ENCODE data around the gene OR6C75. TPM values are rescaled to one million over a fixed set of nuclear protein-coding genes. Genes with fewer than 3 reads are reported as not detected.
"Not testable (repeated sequence)": the region's sequence is repeated elsewhere in the genome, so short reads cannot be mapped to it uniquely, and the experiment has no call there.

OR6C75 gene
- total RNA-seq, 4 donors from 2014 or later, result not detected

GRCh38 chr12:55400229-55400628 lies 37.5 kb downstream of the OR6C75 start, which contains the start of gene OR6C65:
Gene OR6C65, plus strand, starts transcription at chr12:55400529. Its CDS starts 0 bp downstream, at chr12:55400529.
- DNase-seq (ENCODE audit: extremely low spot score), result no peak
- no peaks in the 10 kb centered on the region for H3K9me3 ChIP-seq
- H3K27ac ChIP-seq (replicated peaks in 1 of 4), result no peak within 1 kb of the TSS
- TF ChIP-seq POLR2AphosphoS5 (IDR thresholded peaks at IDR 0.05), result no peak
- TF ChIP-seq POLR2A (IDR thresholded peaks at IDR 0.05; ENCODE audit: low read depth), result no peak
- TF ChIP-seq EP300 (IDR thresholded peaks at IDR 0.05), result no peak
- TF ChIP-seq, protein P1, sequence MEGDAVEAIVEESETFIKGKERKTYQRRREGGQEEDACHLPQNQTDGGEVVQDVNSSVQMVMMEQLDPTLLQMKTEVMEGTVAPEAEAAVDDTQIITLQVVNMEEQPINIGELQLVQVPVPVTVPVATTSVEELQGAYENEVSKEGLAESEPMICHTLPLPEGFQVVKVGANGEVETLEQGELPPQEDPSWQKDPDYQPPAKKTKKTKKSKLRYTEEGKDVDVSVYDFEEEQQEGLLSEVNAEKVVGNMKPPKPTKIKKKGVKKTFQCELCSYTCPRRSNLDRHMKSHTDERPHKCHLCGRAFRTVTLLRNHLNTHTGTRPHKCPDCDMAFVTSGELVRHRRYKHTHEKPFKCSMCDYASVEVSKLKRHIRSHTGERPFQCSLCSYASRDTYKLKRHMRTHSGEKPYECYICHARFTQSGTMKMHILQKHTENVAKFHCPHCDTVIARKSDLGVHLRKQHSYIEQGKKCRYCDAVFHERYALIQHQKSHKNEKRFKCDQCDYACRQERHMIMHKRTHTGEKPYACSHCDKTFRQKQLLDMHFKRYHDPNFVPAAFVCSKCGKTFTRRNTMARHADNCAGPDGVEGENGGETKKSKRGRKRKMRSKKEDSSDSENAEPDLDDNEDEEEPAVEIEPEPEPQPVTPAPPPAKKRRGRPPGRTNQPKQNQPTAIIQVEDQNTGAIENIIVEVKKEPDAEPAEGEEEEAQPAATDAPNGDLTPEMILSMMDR (IDR thresholded peaks at IDR 0.05), result no peak
- intact Hi-C loops (cut with DNase I), result no loop called here
- no peaks in the 10 kb centered on the region for H3K27me3 ChIP-seq
- 94% methylated on average over 1 of the region's 1 CpG for WGBS
- H3K4me1 ChIP-seq, result no peaks in the 10 kb centered on the region
- H3K4me3 ChIP-seq, result no peak within 1 kb of the TSS
- no peaks in the 10 kb centered on the region for H3K36me3 ChIP-seq

DNA sequence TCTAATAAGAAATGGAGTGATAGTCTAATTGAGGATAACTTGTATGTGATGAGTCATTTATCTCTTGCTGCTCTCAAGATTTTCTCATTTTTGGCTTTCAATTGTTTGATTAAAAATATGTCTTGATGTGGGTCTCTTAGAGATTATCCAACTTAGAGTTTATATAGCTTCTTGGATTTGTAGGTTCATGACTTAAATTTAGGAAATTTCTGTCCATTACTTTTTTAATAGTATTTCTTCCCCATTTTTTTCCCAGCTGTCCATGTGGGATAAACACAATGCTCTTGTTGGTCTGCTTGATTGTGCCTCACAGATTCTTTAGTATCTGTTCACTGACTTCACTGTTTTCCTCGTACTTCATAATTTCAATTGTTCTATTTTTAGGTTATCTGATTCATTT lies 45.1 kb downstream of the OR6C75 start:
- H3K9me3 ChIP-seq, result peaks cover 0 to 13% (median 3%) of the 10 kb centered on the region in 4 donors
- H3K36me3 ChIP-seq, result no peaks in the 10 kb centered on the region
- intact Hi-C loops (cut with DNase I), result no loop called here
- H3K4me1 ChIP-seq, result no peaks in the 10 kb centered on the region
- DNase-seq (ENCODE audit: extremely low spot score), result no peak
- H3K4me3 ChIP-seq, result no peak overlapping the region
- 61% methylated on average over 1 of the region's 1 CpG for WGBS
- TF ChIP-seq, protein P1 (IDR thresholded peaks at IDR 0.05), result no peak
- TF ChIP-seq EP300 (IDR thresholded peaks at IDR 0.05) (no peak), POLR2AphosphoS5 (IDR thresholded peaks at IDR 0.05) (no peak), POLR2A (IDR thresholded peaks at IDR 0.05; ENCODE audit: low read depth) (no peak)
- no peak overlapping the region for H3K27ac ChIP-seq (replicated peaks in 1 of 4)
- H3K27me3 ChIP-seq, result no peaks in the 10 kb centered on the region

GRCh38 chr12:55409133-55409532 lies 46.4 kb downstream of the OR6C75 start:
- intact Hi-C loops (cut with DNase I); H3K36me3 ChIP-seq: not testable (repeated sequence)
- 96% methylated on average over 1 of the region's 1 CpG for WGBS

DNA sequence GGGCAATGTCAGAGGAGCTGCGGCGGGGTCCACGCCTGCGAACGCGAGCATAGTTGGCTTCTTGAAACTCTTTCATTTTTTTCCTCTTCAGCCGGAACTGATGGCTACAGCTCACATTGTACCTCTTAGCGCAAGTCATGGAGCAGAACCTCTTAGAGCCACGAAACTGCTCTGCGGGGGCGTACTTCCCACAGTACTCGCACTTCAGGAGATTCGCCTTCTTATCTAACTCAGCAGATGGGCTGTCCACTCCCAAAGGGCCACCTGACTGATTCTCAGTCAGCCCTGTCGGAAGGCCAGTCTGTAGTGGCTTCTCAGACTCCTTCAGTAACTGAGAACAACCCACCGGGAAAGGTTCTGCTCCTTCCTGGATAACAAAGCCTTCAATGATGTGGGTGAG lies 49.4 kb downstream of the OR6C75 start:
- 96% methylated on average over 15 of the region's 15 CpGs for WGBS

More at GRCh38 chr12:55409133-55409532, 46.4 kb downstream of the OR6C75 start:
- peaks cover 0 to 13% (median 3%) of the 10 kb centered on the region in 4 donors for H3K9me3 ChIP-seq
- not testable (repeated sequence) for DNase-seq (ENCODE audit: extremely low spot score); H3K27ac ChIP-seq (replicated peaks in 1 of 4); H3K4me3 ChIP-seq; H3K4me1 ChIP-seq; H3K27me3 ChIP-seq

GRCh38 chr12:55413498-55414388 lies 51.0 kb downstream of the OR6C75 start:
- WGBS, result 95% methylated on average over 4 of the region's 6 CpGs
- intact Hi-C loops (cut with DNase I); H3K27me3 ChIP-seq; H3K36me3 ChIP-seq; DNase-seq (ENCODE audit: extremely low spot score); H3K9me3 ChIP-seq; H3K4me3 ChIP-seq; H3K4me1 ChIP-seq; H3K27ac ChIP-seq (replicated peaks in 1 of 4): not testable (repeated sequence)

More for the DNA sequence above, 49.4 kb downstream of the OR6C75 start:
- H3K27ac ChIP-seq (replicated peaks in 1 of 4); H3K36me3 ChIP-seq; H3K27me3 ChIP-seq; DNase-seq (ENCODE audit: extremely low spot score); intact Hi-C loops (cut with DNase I); H3K4me3 ChIP-seq; H3K4me1 ChIP-seq: not testable (repeated sequence)
- H3K9me3 ChIP-seq, result peaks cover 0 to 13% (median 2%) of the 10 kb centered on the region in 4 donors

- H3K36me3 ChIP-seq; DNase-seq (ENCODE audit: extremely low spot score); H3K4me1 ChIP-seq; H3K27ac ChIP-seq (replicated peaks in 1 of 4); intact Hi-C loops (cut with DNase I); H3K27me3 ChIP-seq; H3K9me3 ChIP-seq: not testable (repeated sequence)
- H3K4me3 ChIP-seq, result peak overlapping the region in 1 of 4 donors; percentile 20
- WGBS, result 96% methylated on average over 3 of the region's 11 CpGs
Measured at GRCh38 chr12:55414396-55414823, 51.6 kb downstream of the OR6C75 start.

GRCh38 chr12:55414889-55415288 lies 52.1 kb downstream of the OR6C75 start:
- intact Hi-C loops (cut with DNase I); H3K36me3 ChIP-seq; H3K27me3 ChIP-seq; DNase-seq (ENCODE audit: extremely low spot score); H3K9me3 ChIP-seq; H3K27ac ChIP-seq (replicated peaks in 1 of 4); H3K4me1 ChIP-seq: not testable (repeated sequence)
- peak overlapping the region in 1 of 4 donors; percentile 20 for H3K4me3 ChIP-seq
- WGBS, result 0% methylated on average over 7 of the region's 34 CpGs

Data from esophagus muscularis mucosa (tissue), 4 donors.